GM23338 (cell line): ENCODE measurements around the gene SCFD2. TPM values are rescaled to one million over a fixed set of nuclear protein-coding genes. Genes with fewer than 3 reads are reported as not detected.
"Not testable (repeated sequence)": the region's sequence is repeated elsewhere in the genome, so short reads cannot be mapped to it uniquely, and the experiment has no call there.

Experiments
- ATAC-seq: fragments of 200-7000 bp; cut with Tn5 transposase; 3 replicates; pipeline ENCODE4 v1.9.1; 2020
- DNase-seq: peaks from one replicate; pipeline ENCODE4 v3.0.0-alpha.2; 2015; ENCODE audit warnings: low spot score
- H2AFZ ChIP-seq: fragments of 200-600 bp; sonication (generic); 2 replicates; pipeline ENCODE4 v1.8.0; 2016; ENCODE audit warnings: antibody characterized with exemption, mild to moderate bottlenecking, moderate library complexity
- H3F3A ChIP-seq: fragments of 200-600 bp; sonication (generic); replicated peaks from 2 replicates; pipeline ENCODE4 v1.8.0; 2017; ENCODE audit warnings: antibody characterized with exemption, mixed run types, low read depth
- H3K27ac ChIP-seq: fragments of 200-600 bp; sonication (generic); 2 replicates; pipeline ENCODE4 v1.6.1; 2016; ENCODE audit warnings: low read depth
- H3K27me3 ChIP-seq: fragments of 200-600 bp; sonication (generic); 2 replicates; pipeline ENCODE4 v1.8.0; 2016; ENCODE audit warnings: mild to moderate bottlenecking, mixed run types, moderate library complexity; ENCODE audit not compliant: insufficient read depth
- H3K36me3 ChIP-seq: fragments of 200-600 bp; sonication (generic); 2 replicates; pipeline ENCODE4 v1.8.0; 2016; ENCODE audit warnings: mild to moderate bottlenecking; ENCODE audit not compliant: insufficient read depth
- H3K4me1 ChIP-seq: fragments of 200-600 bp; sonication (generic); 2 replicates; pipeline ENCODE4 v1.8.0; 2016; ENCODE audit warnings: mild to moderate bottlenecking, moderate library complexity; ENCODE audit not compliant: insufficient read depth
- H3K4me2 ChIP-seq: fragments of 200-600 bp; sonication (generic); 2 replicates; pipeline ENCODE4 v1.7.1; 2017; ENCODE audit warnings: mixed run types
- H3K4me3 ChIP-seq: fragments of 200-600 bp; sonication (generic); 2 replicates; pipeline ENCODE4 v1.6.1; 2016; ENCODE audit warnings: mixed run types
- H3K79me2 ChIP-seq: fragments of 200-600 bp; sonication (generic); replicated peaks from 2 replicates; pipeline ENCODE4 v1.8.0; 2017; ENCODE audit warnings: mild to moderate bottlenecking; ENCODE audit not compliant: insufficient read depth
- H3K9me2 ChIP-seq: fragments of 200-600 bp; sonication (generic); 2 replicates; pipeline ENCODE4 v1.8.0; 2017; ENCODE audit not compliant: insufficient read depth
- H4K20me1 ChIP-seq: fragments of 200-600 bp; sonication (generic); replicated peaks from 2 replicates; pipeline ENCODE4 v1.8.0; 2017; ENCODE audit warnings: mild to moderate bottlenecking; ENCODE audit not compliant: insufficient read depth
- H3K27ac Mint-ChIP-seq: 2 replicates; pipeline ENCODE4 v1.8.0; 2020; ENCODE audit warnings: inconsistent platforms, mild to moderate bottlenecking, moderate library complexity, mixed read lengths
- H3K27me3 Mint-ChIP-seq: 3 replicates; pipeline ENCODE4 v1.8.0; 2022; ENCODE audit warnings: low read depth, mild to moderate bottlenecking, moderate library complexity, mixed read lengths, inconsistent platforms; ENCODE audit not compliant: insufficient read depth, poor library complexity
- H3K36me3 Mint-ChIP-seq: 3 replicates; pipeline ENCODE4 v1.8.0; 2021; ENCODE audit warnings: low read depth, mild to moderate bottlenecking, inconsistent platforms, moderate library complexity, mixed read lengths
- H3K4me1 Mint-ChIP-seq: 3 replicates; pipeline ENCODE4 v1.8.0; 2020; ENCODE audit warnings: mild to moderate bottlenecking, inconsistent platforms, mixed read lengths
- H3K4me3 Mint-ChIP-seq: 3 replicates; pipeline ENCODE4 v1.8.0; 2021; ENCODE audit warnings: moderate library complexity, mild to moderate bottlenecking, inconsistent platforms, mixed read lengths
- H3K9me3 Mint-ChIP-seq: 3 replicates; pipeline ENCODE4 v1.8.0; 2020; ENCODE audit warnings: moderate library complexity, mild to moderate bottlenecking, inconsistent platforms, mixed read lengths
- ETS1 ChIP-seq: IDR thresholded peaks from 2 replicates; pipeline ENCODE4 v1.6.1; 2016; ENCODE audit warnings: antibody characterized with exemption
- EZH2 ChIP-seq: fragments of 200-600 bp; sonication (generic); IDR thresholded peaks from one replicate; pipeline ENCODE4 v1.8.0; 2017; ENCODE audit warnings: antibody characterized with exemption, mild to moderate bottlenecking, low read depth; ENCODE audit not compliant: unreplicated experiment
- EZH2phosphoT487 ChIP-seq: fragments of 200-600 bp; sonication (generic); IDR thresholded peaks from one replicate; pipeline ENCODE4 v1.8.1; 2018; ENCODE audit warnings: antibody characterized with exemption; ENCODE audit not compliant: unreplicated experiment
- JUNB ChIP-seq: IDR thresholded peaks from one replicate; pipeline ENCODE4 v1.6.1; 2016; ENCODE audit warnings: antibody characterized with exemption; ENCODE audit not compliant: unreplicated experiment
- NANOG ChIP-seq: IDR thresholded peaks from 2 replicates; pipeline ENCODE4 v1.6.1; 2016; ENCODE audit warnings: antibody characterized with exemption, borderline replicate concordance
- ZNF331 ChIP-seq: fragments of 250-450 bp; sonication (Bioruptor Pico); IDR thresholded peaks from 2 replicates; pipeline ENCODE4 v1.5.0; 2020; ENCODE audit warnings: low read depth, mild to moderate bottlenecking, moderate library complexity
- polyA plus RNA-seq: library from polyadenylated mRNA; unstranded; fragments of >200 nt; fragmentation: Nextera tagmentation; extraction: Ambion mirVana; gene quantifications from 2 replicates; pipeline ENCODE4 v1.2.1, GENCODE V29; 2016
- total RNA-seq: library from RNA; depleted of rRNA; stranded (reverse); fragments of >200 nt; shearing (Covaris generic); gene quantifications from 2 replicates; pipeline ENCODE4 v1.2.3, GENCODE V29; 2014
- TF ChIP-seq, protein P1 (sequence below): fragments of 250-450 bp; sonication (Bioruptor Pico); IDR thresholded peaks from 2 replicates; pipeline ENCODE4 v1.5.0; 2020; ENCODE audit warnings: mild to moderate bottlenecking, moderate library complexity
- TF ChIP-seq, protein P2 (sequence below): IDR thresholded peaks from one replicate; pipeline ENCODE4 v1.6.1; 2018; ENCODE audit warnings: antibody characterized with exemption; ENCODE audit not compliant: unreplicated experiment

The SCFD2 gene
- total and polyA plus RNA-seq, 2 experiments from 2014 or later = 5.7 to 17.5 TPM

- TF ChIP-seq, protein P1, sequence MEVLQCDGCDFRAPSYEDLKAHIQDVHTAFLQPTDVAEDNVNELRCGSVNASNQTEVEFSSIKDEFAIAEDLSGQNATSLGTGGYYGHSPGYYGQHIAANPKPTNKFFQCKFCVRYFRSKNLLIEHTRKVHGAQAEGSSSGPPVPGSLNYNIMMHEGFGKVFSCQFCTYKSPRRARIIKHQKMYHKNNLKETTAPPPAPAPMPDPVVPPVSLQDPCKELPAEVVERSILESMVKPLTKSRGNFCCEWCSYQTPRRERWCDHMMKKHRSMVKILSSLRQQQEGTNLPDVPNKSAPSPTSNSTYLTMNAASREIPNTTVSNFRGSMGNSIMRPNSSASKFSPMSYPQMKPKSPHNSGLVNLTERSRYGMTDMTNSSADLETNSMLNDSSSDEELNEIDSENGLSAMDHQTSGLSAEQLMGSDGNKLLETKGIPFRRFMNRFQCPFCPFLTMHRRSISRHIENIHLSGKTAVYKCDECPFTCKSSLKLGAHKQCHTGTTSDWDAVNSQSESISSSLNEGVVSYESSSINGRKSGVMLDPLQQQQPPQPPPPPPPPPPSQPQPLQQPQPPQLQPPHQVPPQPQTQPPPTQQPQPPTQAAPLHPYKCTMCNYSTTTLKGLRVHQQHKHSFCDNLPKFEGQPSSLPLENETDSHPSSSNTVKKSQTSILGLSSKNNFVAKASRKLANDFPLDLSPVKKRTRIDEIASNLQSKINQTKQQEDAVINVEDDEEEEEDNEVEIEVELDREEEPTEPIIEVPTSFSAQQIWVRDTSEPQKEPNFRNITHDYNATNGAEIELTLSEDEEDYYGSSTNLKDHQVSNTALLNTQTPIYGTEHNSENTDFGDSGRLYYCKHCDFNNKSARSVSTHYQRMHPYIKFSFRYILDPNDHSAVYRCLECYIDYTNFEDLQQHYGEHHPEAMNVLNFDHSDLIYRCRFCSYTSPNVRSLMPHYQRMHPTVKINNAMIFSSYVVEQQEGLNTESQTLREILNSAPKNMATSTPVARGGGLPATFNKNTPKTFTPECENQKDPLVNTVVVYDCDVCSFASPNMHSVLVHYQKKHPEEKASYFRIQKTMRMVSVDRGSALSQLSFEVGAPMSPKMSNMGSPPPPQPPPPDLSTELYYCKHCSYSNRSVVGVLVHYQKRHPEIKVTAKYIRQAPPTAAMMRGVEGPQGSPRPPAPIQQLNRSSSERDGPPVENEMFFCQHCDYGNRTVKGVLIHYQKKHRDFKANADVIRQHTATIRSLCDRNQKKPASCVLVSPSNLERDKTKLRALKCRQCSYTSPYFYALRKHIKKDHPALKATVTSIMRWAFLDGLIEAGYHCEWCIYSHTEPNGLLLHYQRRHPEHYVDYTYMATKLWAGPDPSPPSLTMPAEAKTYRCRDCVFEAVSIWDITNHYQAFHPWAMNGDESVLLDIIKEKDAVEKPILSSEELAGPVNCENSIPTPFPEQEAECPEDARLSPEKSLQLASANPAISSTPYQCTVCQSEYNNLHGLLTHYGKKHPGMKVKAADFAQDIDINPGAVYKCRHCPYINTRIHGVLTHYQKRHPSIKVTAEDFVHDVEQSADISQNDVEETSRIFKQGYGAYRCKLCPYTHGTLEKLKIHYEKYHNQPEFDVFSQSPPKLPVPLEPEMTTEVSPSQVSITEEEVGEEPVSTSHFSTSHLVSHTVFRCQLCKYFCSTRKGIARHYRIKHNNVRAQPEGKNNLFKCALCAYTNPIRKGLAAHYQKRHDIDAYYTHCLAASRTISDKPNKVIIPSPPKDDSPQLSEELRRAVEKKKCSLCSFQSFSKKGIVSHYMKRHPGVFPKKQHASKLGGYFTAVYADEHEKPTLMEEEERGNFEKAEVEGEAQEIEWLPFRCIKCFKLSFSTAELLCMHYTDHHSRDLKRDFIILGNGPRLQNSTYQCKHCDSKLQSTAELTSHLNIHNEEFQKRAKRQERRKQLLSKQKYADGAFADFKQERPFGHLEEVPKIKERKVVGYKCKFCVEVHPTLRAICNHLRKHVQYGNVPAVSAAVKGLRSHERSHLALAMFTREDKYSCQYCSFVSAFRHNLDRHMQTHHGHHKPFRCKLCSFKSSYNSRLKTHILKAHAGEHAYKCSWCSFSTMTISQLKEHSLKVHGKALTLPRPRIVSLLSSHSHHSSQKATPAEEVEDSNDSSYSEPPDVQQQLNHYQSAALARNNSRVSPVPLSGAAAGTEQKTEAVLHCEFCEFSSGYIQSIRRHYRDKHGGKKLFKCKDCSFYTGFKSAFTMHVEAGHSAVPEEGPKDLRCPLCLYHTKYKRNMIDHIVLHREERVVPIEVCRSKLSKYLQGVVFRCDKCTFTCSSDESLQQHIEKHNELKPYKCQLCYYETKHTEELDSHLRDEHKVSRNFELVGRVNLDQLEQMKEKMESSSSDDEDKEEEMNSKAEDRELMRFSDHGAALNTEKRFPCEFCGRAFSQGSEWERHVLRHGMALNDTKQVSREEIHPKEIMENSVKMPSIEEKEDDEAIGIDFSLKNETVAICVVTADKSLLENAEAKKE (CRISPR knock-in tag) = no peak
- TF ChIP-seq EZH2phosphoT487 (no peak), ETS1 (no peak)
These were observed 98.8 kb downstream of the SCFD2 start (continued) for GRCh38 chr4:53267026-53267425.

DNA sequence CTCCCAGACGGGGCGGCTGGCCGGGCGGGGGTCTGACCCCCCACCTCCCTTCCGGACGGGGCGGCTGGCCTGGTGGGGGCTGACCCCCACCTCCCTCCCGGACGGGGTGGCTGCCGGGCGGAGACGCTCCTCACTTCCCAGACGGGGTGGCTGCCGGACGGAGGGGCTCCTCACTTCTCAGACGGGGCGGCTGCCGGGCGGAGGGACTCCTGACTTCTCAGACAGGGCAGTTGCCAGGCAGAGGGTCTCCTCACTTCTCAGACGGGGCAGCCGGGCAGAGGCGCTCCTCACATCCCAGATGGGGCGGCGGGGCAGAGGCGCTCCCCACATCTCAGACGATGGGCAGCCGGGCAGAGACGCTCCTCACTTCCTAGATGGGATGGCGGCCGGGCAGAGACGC, 109.9 kb downstream of the SCFD2 start:
- not testable (repeated sequence) for H3K36me3 ChIP-seq, H3K4me1 Mint-ChIP-seq, H3K36me3 Mint-ChIP-seq, H3K4me3 Mint-ChIP-seq, H3K27ac Mint-ChIP-seq, H4K20me1 ChIP-seq, H3K4me1 ChIP-seq, H3F3A ChIP-seq, H3K27ac ChIP-seq, H3K9me2 ChIP-seq, H3K79me2 ChIP-seq, DNase-seq, ATAC-seq, H3K4me3 ChIP-seq, H3K27me3 Mint-ChIP-seq, H2AFZ ChIP-seq, H3K4me2 ChIP-seq, H3K27me3 ChIP-seq
- H3K9me3 Mint-ChIP-seq = peaks cover 25% of the 10 kb centered on the region

DNA sequence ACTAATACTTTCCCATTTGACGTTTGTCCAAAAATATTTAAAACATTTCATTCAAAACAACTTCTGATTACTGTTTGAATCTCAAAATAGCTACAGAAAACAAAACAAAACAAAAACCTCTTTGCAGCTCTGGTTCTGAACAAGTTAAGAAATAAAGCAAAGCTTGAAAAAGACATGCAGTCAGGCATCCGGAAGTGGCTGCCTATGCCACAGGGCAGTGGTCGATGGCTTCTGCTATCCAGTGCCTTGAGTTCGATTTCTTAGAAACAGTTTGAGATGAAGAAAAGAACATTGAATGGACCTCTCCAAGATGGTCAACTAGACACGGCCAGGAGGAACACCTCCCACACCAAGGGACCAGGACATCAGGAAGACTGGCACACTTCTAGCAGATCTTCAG, 125.3 kb downstream of the SCFD2 start:
- Histone ChIP-seq H3K9me2 (no peaks in the 10 kb centered on the region), H4K20me1 (no peaks in the 10 kb centered on the region), H3K79me2 (no peaks in the 10 kb centered on the region), H3K4me3 (no peak overlapping the region), H2AFZ (no peak overlapping the region), H3K4me2 (no peak overlapping the region), H3K36me3 (no peaks in the 10 kb centered on the region), H3K27ac (no peak overlapping the region), H3F3A (no peaks in the 10 kb centered on the region), H3K4me1 (no peaks in the 10 kb centered on the region), H3K27me3 (no peaks in the 10 kb centered on the region)
- DNase-seq = no peak
- H3K36me3 Mint-ChIP-seq = peaks cover 18% of the 10 kb centered on the region
- no peak for ATAC-seq
- H3K4me3 Mint-ChIP-seq = no peak overlapping the region
- peaks cover 38% of the 10 kb centered on the region for H3K9me3 Mint-ChIP-seq
- H3K4me1 Mint-ChIP-seq = no peaks in the 10 kb centered on the region
- no peak overlapping the region for H3K27ac Mint-ChIP-seq
- peaks cover 3% of the 10 kb centered on the region for H3K27me3 Mint-ChIP-seq
- TF ChIP-seq JUNB (no peak), NANOG (no peak), EZH2 (no peak), ZNF331 (CRISPR knock-in tag) (no peak), ETS1 (no peak)
- TF ChIP-seq, protein P2, sequence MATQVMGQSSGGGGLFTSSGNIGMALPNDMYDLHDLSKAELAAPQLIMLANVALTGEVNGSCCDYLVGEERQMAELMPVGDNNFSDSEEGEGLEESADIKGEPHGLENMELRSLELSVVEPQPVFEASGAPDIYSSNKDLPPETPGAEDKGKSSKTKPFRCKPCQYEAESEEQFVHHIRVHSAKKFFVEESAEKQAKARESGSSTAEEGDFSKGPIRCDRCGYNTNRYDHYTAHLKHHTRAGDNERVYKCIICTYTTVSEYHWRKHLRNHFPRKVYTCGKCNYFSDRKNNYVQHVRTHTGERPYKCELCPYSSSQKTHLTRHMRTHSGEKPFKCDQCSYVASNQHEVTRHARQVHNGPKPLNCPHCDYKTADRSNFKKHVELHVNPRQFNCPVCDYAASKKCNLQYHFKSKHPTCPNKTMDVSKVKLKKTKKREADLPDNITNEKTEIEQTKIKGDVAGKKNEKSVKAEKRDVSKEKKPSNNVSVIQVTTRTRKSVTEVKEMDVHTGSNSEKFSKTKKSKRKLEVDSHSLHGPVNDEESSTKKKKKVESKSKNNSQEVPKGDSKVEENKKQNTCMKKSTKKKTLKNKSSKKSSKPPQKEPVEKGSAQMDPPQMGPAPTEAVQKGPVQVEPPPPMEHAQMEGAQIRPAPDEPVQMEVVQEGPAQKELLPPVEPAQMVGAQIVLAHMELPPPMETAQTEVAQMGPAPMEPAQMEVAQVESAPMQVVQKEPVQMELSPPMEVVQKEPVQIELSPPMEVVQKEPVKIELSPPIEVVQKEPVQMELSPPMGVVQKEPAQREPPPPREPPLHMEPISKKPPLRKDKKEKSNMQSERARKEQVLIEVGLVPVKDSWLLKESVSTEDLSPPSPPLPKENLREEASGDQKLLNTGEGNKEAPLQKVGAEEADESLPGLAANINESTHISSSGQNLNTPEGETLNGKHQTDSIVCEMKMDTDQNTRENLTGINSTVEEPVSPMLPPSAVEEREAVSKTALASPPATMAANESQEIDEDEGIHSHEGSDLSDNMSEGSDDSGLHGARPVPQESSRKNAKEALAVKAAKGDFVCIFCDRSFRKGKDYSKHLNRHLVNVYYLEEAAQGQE = no peak
